Aorta (tissue), 5 donors: ENCODE results near the gene ANKRD11. TPM values are rescaled to one million over a fixed set of nuclear protein-coding genes. Genes with fewer than 3 reads are reported as not detected.

Experiments
- ATAC-seq: fragments of 200-7000 bp; cut with Tn5 transposase; one replicate; pipeline ENCODE4 v1.9.1; 2022; ENCODE audit warnings: moderate library complexity; ENCODE audit not compliant: low FRiP score
- DNase-seq, 2 donors: peaks; one replicate each; pipeline ENCODE4 v3.0.0-alpha.2; 2020
- H3K27ac ChIP-seq, 2 donors: one replicate each; pipeline ENCODE4 v1.5.1; 2013; ENCODE audit warnings: low read length in 2 of 2, mild to moderate bottlenecking in 2 of 2, moderate library complexity in 2 of 2, control low read depth in 1 of 2, inconsistent platforms in 1 of 2, low read depth in 1 of 2
- H3K27me3 ChIP-seq, 2 donors: one replicate each; pipeline ENCODE4 v1.6.1; 2013; ENCODE audit warnings: control low read depth in 1 of 2, low read length in 1 of 2, mild to moderate bottlenecking in 1 of 2, moderate library complexity in 1 of 2; ENCODE audit not compliant: insufficient read depth in 2 of 2, control insufficient read depth in 1 of 2
- H3K36me3 ChIP-seq, 2 donors: one replicate each; pipeline ENCODE4 v1.6.1; 2013; ENCODE audit warnings: control low read depth in 1 of 2, low read length in 1 of 2, mild to moderate bottlenecking in 1 of 2; ENCODE audit not compliant: insufficient read depth in 2 of 2, control insufficient read depth in 1 of 2
- H3K4me1 ChIP-seq, 2 donors: one replicate each; pipeline ENCODE4 v1.6.1; 2013; ENCODE audit warnings: low read length in 2 of 2, control low read depth in 1 of 2, mild to moderate bottlenecking in 1 of 2, moderate library complexity in 1 of 2; ENCODE audit not compliant: insufficient read depth in 2 of 2, control insufficient read depth in 1 of 2
- H3K4me3 ChIP-seq, 2 donors: one replicate each; pipeline ENCODE4 v1.5.1; 2013; ENCODE audit warnings: low read length in 2 of 2, control low read depth in 1 of 2, mild to moderate bottlenecking in 1 of 2
- H3K9me3 ChIP-seq: one replicate; pipeline ENCODE4 v1.6.1; 2013; ENCODE audit warnings: mild to moderate bottlenecking, low read length; ENCODE audit not compliant: control insufficient read depth
- WGBS, 2 donors: extraction: QIAGEN DNeasy Blood & Tissue Kit; methylation state at CpG; one replicate each; pipeline ENCODE4 v1.1.7; 2013; 5-methylcytosine and 5-hydroxymethylcytosine counted together
- intact Hi-C, 2 donors: fragments of 100-400 bp; cut with DNase I; formaldehyde crosslinking; loops; one replicate each; pipeline versions ENCODE4 v1.14.2 to v1.15.0; 2022
- polyA plus RNA-seq, 2 donors: library from polyadenylated mRNA; stranded (reverse); fragments of 200-250 nt; gene quantifications; one replicate each; pipeline ENCODE4 v1.2.3, GENCODE V29; 2013
- total RNA-seq, 2 donors: library from RNA; stranded (reverse); fragmentation: NEBNext Ultra II Directional; extraction: Animal tissue kit (Norgen Biotek cat#: 25700); gene quantifications; one replicate each; pipeline ENCODE4 v1.2.1, GENCODE V29; 2021
- donor health status: healthy with polysubstance abuse.
- donor health status: Bipolar disorder and iron deficiency.
- donor health status: DM: no; HTN: no; CAD: no.
- donor health status: DM: no; HTN: no; CAD: no.
- donor health status: DM: yes; HTN: yes; CAD: no.

ANKRD11 gene
- total and polyA plus RNA-seq, 4 donors = 34.6 to 139 (median 90.1) TPM

GRCh38 chr16:89354325-89354724 is 136.0 kb downstream of the ANKRD11 start:
- H3K4me3 ChIP-seq = no peak overlapping the region
- 91% methylated on average over 6 of the region's 6 CpGs for WGBS, 2 donors
- no peak for ATAC-seq
- H3K9me3 ChIP-seq = no peaks in the 10 kb centered on the region
- H3K27ac ChIP-seq = no peak overlapping the region
- no peaks in the 10 kb centered on the region for H3K4me1 ChIP-seq
- H3K36me3 ChIP-seq = no peaks in the 10 kb centered on the region
- intact Hi-C loops = no loop called here
- peak in 1 of 2 donors; percentile 48 for DNase-seq
- H3K27me3 ChIP-seq = no peaks in the 10 kb centered on the region

- intact Hi-C loops = no loop called here
- Histone ChIP-seq H3K36me3 (no peaks in the 10 kb centered on the region), H3K4me1 (no peaks in the 10 kb centered on the region), H3K4me3 (no peak overlapping the region), H3K27me3 (no peaks in the 10 kb centered on the region), H3K27ac (no peak overlapping the region), H3K9me3 (no peaks in the 10 kb centered on the region)
- WGBS, 2 donors = 91 to 94% methylated on average over 13 of the region's 13 CpGs
- DNase-seq (peak; percentile 29 to 34), ATAC-seq (no peak)
These were observed 138.2 kb downstream of the ANKRD11 start for GRCh38 chr16:89352091-89352681.

GRCh38 chr16:89351645-89352044 is 138.7 kb downstream of the ANKRD11 start:
- Histone ChIP-seq H3K9me3 (no peaks in the 10 kb centered on the region), H3K36me3 (no peaks in the 10 kb centered on the region), H3K27me3 (no peaks in the 10 kb centered on the region), H3K27ac (no peak overlapping the region), H3K4me1 (peaks cover 0 to 2% of the 10 kb centered on the region in 2 donors), H3K4me3 (no peak overlapping the region)
- ATAC-seq (no peak), DNase-seq (peak in 1 of 2 donors; percentile 49)
- intact Hi-C loops = no loop called here
- WGBS, 2 donors = 93 to 94% methylated on average over 12 of the region's 12 CpGs

GRCh38 chr16:89350701-89351380 is 139.5 kb downstream of the ANKRD11 start:
- intact Hi-C loops = no loop called here

GRCh38 chr16:89349947-89350633 is 140.3 kb downstream of the ANKRD11 start:
- Histone ChIP-seq H3K4me1 (peaks cover 0 to 2% of the 10 kb centered on the region in 2 donors), H3K9me3 (no peaks in the 10 kb centered on the region), H3K27ac (no peak overlapping the region), H3K36me3 (no peaks in the 10 kb centered on the region), H3K4me3 (no peak overlapping the region), H3K27me3 (no peaks in the 10 kb centered on the region)
- ATAC-seq = no peak
- intact Hi-C loops = no loop called here
- WGBS, 2 donors = 89 to 94% methylated on average over 8 of the region's 8 CpGs
- no peak for DNase-seq

More at GRCh38 chr16:89350701-89351380, 139.5 kb downstream of the ANKRD11 start:
- peaks cover 0 to 2% of the 10 kb centered on the region in 2 donors for H3K4me1 ChIP-seq
- H3K36me3 ChIP-seq = no peaks in the 10 kb centered on the region
- ATAC-seq (no peak), DNase-seq (peak; percentile 42 to 70)
- no peak overlapping the region for H3K4me3 ChIP-seq
- H3K27ac ChIP-seq = no peak overlapping the region
- no peaks in the 10 kb centered on the region for H3K27me3 ChIP-seq
- 94% methylated on average over 18 of the region's 18 CpGs for WGBS, 2 donors
- H3K9me3 ChIP-seq = no peaks in the 10 kb centered on the region

GRCh38 chr16:89347807-89348206 is 142.6 kb downstream of the ANKRD11 start:
- intact Hi-C loops = no loop called here
- Histone ChIP-seq H3K4me3 (no peak overlapping the region), H3K9me3 (no peaks in the 10 kb centered on the region), H3K27ac (no peak overlapping the region), H3K36me3 (no peaks in the 10 kb centered on the region), H3K4me1 (peaks cover 0 to 2% of the 10 kb centered on the region in 2 donors), H3K27me3 (no peaks in the 10 kb centered on the region)
- 94 to 96% methylated on average over 4 of the region's 4 CpGs for WGBS, 2 donors
- DNase-seq = peak in 1 of 2 donors; percentile 23
- ATAC-seq = no peak

GRCh38 chr16:89346869-89347268 is 143.5 kb downstream of the ANKRD11 start:
- Histone ChIP-seq H3K4me1 (peaks cover 0 to 2% of the 10 kb centered on the region in 2 donors), H3K4me3 (no peak overlapping the region), H3K9me3 (no peaks in the 10 kb centered on the region), H3K36me3 (no peaks in the 10 kb centered on the region), H3K27me3 (no peaks in the 10 kb centered on the region), H3K27ac (no peak overlapping the region)
- ATAC-seq (no peak), DNase-seq (peak in 1 of 2 donors; percentile 45)
- WGBS, 2 donors = 86 to 87% methylated on average over 9 of the region's 9 CpGs
- intact Hi-C loops = no loop called here

GRCh38 chr16:89345642-89346150 is 144.7 kb downstream of the ANKRD11 start:
- Histone ChIP-seq H3K4me3 (no peak overlapping the region), H3K9me3 (no peaks in the 10 kb centered on the region), H3K36me3 (no peaks in the 10 kb centered on the region), H3K27ac (no peak overlapping the region), H3K4me1 (peaks cover 0 to 2% of the 10 kb centered on the region in 2 donors), H3K27me3 (no peaks in the 10 kb centered on the region)
- ATAC-seq (no peak), DNase-seq (no peak)
- intact Hi-C loops = no loop called here
- 79 to 84% methylated on average over 9 of the region's 9 CpGs for WGBS, 2 donors
